NCI-H2196 treated with DMSO at 0.1 percent for 48 hours (cell line): Measurements from ENCODE around the gene IGSF9.
"Not testable (repeated sequence)": the region's sequence is repeated elsewhere in the genome, so short reads cannot be mapped to it uniquely, and the experiment has no call there.

Source experiments
- DNase-seq: peaks from one replicate; lab custom pipeline; 2025; ENCODE audit not compliant: unreplicated experiment; lab: John Stamatoyannopoulos, UW

The IGSF9 gene

DNA sequence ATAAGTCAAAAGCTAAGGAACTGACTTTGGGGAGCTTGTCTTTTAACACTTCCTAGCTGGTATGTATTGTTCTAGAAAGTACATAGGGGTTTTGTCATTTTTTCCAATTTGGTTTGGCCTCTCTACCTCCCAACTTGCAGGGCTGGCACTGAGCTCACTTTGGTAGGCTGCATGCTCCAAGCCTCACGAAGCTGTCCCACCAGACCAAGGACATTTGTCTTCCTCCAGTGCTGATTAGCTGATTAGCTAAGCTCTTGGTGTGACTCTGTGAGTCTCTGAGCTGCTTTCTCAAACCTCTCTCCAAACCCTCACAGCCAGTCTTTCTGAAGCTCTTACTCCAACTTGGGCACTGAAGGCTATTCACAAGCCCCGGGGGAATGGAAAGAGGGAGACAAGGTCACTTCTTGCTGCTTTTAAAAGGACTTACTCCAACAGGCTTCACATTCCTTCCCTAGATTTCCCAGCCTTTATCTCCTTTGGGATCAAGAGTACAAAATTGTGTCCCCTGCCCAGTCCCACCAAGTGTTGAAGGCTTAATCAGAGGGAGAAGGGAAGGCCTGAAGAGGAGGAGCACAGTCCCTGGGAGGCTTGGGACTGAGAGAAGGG is 44.6 kb downstream of the IGSF9 start:
- no peak for DNase-seq

DNA sequence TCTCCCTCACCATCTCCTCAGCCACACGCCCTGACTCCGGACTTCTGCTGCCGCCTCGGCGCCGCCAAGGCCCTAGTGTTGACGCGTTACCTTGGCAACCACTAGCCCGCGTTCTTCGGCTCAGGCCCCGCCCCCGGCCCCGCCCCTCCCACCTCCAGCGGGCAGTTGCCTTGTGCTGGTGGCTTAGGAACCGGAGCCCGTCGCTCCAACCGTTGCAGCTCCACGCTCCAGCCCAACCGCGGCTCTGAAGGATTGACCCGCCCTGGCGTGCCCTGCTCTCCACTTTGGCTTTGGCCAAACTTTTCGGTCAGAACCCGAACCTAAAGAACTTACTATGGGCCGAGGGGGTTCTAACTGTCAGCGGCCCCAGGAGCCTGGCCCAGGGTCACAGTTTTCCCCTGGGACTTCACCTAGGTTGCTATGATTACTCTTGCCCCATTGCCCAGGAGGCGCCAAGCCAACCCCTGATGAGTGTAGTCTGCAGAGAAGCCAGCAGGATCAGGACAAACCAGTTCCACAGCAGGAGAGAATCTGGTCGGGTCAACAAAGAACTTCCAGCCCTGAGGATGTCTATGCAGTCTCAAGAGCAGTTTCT is 45.2 kb downstream of the IGSF9 start, which contains the start of gene CFAP45:
TSS of gene CFAP45 (minus strand) at position 80 of the 595 bp plus-strand sequence. CDS start at position 13, 67 bp downstream.
- DNase-seq = peak; percentile 78

DNA sequence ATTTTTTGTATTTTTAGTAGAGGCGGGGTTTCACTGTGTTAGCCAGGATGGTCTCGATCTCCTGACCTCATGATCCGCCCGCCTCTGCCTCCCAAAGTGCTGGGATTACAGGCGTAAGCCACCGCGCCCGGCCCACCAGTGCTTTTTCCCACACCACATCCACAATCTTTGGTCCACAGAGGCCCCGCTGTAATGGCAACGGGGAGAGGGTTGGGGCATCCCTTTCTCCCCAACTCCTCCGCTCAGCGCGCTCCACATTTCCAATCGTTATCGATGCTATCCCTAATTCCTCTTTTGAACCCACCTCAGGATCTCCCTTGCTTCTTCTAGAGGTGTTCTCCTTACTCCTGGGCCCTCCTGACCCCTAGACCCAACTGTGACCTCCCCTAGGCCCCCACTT is 45.8 kb downstream of the IGSF9 start:
- not testable (repeated sequence) for DNase-seq

DNA sequence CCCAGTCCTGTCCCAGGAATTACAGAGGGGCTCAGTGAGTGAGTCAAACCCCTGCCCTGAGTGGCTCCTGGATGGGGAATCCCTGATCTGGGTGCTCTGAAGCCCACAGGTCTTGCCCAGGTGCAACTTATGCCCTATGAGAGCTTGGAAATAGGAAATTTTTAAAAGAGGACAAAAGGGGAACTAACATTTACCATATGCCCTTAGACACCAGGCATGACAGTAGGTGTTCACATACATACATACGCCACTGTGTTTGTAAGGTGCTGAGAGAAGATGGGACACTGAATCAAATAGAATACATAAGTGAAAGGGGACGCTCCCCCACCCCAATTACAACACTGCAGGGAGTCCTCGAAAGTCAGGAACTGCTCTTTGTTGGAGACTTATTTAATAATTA is 46.9 kb downstream of the IGSF9 start:
- DNase-seq = no peak

DNA sequence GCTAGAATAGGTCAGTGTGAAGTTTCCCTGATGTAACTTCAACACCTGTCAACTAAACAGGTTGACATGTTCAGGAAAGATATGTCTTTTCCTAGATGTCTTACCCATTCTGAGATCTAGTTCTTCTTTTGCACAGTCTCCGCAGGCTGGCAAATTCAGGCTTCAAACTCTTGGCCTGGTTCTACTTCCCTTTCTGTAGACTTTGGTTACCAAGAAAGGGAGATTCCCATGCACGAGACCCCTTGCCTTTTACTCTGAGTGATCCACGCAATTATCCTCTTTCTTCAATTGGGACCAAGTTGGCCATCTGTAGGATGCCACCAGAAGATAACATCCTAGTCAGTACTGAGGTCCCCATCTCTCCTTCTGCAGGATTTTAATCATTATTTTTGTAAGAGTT is 47.5 kb downstream of the IGSF9 start:
- no peak for DNase-seq

DNA sequence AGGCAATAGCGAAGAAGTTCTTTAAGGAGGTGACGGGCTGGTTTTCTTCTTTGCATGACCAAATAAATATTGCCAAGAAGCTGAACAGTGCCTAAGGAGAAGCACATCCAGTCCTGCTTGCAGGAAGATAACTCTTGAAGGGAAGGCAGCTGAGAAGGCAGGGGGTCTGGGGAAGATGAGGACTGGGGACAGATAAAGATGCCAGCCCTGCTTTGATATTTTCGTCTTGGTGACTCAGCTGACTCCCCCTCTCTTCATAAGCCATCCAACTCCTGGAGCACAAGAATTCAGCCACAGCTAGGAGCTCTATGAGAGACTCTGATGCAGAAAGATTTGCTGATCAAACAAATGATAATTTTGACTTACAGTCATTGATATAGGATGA is 48.9 kb downstream of the IGSF9 start:
- no peak for DNase-seq

DNA sequence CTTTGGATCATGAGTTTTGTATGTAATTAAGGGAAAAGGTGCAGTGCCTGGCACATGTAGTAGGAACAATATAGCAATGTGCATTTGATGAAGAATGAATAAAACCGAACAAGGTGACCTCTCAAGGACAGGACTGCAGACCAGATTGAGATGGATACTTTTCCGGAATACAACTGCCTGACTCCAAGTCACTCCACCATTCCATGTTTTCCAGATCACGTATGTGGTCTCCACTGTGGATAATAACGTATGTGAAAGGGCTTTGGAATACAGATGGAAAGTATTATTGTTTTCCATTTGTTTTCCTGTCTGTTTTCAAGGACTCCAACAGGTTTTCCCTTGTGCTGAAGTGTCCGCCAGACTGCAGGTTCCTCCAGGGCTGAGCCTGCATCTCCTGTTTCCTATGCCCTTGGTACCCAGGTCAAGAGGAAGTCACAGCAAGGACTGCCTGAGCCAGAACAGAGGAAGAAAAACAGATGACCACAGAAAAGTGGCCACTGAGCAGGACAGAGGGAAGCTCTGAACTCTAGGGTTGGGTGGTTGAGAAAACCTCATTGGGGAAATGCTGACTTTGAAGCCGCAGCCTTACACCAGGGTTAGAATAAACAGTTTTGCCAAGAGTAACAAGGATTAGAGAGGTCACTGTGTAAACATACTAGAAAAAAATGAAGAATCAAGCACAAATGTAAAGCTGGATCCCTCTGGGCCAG is 49.4 kb downstream of the IGSF9 start:
- no peak for DNase-seq

DNA sequence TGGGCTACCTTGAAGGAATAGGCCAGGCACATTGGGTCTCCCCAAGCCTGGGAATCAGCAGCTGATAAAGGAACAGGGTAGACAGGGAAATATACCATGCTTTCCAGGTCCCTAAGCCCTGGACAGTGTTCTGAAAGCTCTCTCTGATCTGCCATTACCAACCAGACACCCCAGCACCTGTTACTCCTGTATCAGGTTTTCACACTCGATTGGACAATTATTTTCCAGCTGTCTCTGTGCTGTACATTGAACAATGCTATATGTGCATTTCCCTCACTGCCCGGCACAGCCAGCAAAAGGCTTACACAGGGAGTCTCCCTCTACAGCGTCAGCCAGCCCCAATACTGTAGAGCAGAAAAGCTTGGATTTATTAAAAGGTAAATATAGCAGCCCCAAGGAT is 50.1 kb downstream of the IGSF9 start:
- no peak for DNase-seq

DNA sequence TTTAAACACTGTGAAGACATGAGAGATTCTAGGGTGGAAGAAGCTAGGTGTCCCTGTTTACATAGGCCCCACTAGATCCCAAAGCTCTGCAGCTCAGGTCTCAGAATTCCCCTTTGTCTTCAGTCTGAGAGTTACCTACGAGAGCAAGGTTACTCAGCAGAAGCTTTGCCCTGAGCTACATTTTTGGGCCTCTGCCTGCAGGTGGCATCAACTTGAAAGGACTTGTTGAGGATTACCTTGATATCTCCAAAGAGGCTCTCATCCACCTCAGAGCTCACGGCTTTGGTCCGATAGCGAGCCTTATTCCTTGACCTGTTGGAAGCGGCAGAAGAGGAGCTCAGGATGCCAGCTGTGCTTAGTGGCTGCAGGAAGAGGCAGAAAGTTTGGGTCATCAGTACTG is 52.5 kb downstream of the IGSF9 start:
- no peak for DNase-seq

DNA sequence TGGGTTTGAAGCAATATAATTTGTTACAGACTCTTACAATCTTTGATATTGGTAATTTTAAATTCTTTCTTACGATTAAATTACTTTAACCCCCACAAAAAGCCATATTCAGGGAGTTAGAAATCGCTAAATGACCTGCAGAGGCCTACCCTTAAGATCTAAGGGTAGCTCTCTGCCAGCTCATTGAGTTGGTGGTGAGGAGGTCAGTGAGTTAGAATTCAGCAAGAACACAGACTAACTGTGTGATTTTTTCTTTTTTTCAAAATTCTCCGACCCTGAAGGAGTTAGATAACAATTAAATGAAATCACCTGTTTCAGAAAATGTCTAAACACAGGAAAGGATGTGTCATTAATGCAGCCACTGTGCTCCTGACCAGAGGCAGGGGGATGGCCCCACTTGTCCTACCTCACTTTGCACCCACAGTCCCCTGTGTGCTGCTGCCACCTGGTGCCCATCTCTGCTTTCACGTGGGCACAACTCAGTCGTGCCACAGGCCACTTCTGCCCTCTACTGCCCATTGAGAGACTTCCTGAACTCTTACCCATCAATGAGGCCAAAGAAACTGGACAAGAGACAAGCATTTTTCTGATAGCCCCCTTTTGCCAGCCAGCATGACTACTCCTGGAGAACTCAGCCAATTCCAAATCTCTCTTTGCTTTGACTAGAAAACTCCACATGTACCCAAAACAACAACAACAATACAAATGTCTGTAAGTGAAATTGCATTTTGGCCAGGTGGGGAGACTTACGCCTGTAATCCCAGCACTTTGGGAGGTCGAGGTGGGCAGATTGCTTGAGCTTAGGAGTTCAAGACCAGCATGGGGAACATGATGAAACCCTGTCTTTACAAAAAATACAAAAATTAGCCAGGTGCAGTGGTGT is 53.9 kb downstream of the IGSF9 start:
- DNase-seq = peak; percentile 65

DNA sequence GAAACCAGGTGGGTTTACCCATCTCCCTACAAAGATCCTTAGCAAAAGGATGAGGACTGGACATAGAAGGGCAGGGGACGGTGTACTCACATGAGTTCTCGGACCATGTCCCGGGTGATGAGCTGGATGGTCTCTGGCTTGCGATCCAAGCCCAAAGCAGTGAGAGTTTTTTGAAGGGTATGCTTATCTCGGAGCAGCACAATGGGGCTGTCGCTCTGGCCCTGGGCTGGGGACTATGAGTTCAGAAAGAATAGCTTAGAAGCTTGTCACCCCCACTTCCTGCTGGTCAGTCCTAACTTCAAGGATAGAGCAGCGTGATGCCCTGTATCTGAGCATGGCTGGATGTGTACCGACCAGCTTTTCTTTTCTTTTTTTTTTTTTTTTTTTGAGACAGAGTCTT is 55.0 kb downstream of the IGSF9 start:
- no peak for DNase-seq

DNA sequence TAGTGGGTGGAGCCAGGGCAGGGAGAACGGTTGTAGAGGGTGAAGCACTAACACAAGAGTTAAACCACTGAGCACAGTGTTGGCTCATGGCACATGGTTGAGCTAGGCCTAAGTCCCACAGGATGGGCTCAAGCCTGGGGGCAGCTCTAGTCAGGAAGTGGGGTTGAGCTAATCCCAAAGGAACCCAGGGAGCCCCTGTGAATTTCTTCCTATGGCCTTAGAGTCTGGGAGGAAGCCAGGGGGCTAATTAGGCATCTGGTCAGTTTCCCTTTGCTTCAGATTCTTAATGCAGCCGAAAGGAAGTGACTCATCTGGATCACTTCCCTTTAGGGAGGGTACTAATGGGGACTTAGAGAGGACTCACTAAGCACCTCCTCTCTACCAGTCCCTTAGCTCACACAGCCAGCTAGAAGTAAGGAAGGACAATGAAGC is 55.6 kb downstream of the IGSF9 start:
- no peak for DNase-seq

DNA sequence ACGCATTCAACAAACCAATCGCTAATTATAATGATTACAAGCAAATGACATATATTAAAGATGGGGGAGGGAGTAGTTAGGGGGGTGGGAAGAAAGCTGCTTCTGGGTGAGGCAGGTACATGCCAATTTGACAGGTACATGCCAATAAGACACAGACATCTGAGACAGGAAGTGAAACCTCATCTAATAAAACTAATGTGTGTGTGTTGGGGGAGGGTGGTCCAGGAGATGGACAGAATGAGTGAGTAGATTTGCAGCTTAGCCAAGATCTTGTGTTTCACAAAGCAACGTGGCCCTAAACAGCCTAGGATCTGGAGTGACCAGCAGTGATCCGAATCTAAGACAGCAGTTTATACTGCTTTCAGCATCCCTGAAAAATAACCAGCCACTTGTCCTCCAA is 56.2 kb downstream of the IGSF9 start:
- no peak for DNase-seq

DNA sequence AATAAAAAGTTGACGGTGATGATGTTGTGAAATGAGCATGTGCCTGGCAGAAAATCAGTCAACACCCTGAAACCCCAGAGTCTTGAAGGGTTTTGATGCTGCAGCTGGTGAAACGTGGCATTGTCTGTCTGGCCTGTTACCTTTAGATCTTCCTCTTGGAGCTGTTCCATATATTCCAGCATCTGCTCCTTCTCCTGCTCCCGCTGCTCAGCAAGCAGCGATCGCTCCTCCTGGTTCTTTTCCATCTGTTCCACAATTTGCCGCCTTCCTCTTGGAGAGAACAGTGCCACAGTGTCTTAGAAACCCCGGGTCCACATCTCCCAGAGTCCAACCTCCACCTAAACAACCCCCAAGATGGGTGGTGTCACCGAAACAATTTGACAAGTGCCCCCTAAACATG is 61.1 kb downstream of the IGSF9 start:
- no peak for DNase-seq

DNA sequence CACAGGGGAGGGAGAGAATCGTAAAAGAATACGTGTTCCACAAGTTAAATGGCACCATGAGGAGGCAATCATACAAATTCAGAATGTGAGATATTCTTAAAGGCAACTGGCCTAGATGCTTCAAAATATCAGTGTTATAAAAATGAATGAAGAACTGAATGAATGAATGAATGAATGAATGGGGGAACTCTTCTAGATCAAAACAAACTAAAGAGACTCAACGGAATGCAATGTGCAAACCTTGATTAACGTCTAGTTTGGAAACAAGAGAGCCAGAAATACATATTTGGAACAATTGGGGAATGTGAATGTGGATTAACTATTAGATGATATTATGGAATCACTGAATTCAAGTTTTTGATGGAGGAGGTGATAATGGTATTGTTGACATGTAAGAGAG is 62.3 kb downstream of the IGSF9 start:
- DNase-seq = no peak

DNA sequence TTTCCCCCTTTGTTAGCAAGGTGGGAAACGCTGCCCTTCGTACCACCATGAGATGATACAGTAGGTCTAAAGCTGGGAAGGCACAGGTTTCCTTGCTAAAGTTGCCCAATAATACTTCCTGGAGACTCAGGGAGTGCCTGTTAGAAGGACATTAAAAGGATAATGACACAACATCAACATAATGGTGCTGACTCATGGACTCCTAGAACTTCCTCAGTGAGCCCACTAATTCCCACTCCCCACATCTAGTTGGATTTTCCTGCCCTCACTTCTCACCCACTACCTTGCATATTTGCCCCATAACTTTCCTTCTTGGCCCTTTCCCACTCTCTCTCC is 62.9 kb downstream of the IGSF9 start:
- DNase-seq = no peak

DNA sequence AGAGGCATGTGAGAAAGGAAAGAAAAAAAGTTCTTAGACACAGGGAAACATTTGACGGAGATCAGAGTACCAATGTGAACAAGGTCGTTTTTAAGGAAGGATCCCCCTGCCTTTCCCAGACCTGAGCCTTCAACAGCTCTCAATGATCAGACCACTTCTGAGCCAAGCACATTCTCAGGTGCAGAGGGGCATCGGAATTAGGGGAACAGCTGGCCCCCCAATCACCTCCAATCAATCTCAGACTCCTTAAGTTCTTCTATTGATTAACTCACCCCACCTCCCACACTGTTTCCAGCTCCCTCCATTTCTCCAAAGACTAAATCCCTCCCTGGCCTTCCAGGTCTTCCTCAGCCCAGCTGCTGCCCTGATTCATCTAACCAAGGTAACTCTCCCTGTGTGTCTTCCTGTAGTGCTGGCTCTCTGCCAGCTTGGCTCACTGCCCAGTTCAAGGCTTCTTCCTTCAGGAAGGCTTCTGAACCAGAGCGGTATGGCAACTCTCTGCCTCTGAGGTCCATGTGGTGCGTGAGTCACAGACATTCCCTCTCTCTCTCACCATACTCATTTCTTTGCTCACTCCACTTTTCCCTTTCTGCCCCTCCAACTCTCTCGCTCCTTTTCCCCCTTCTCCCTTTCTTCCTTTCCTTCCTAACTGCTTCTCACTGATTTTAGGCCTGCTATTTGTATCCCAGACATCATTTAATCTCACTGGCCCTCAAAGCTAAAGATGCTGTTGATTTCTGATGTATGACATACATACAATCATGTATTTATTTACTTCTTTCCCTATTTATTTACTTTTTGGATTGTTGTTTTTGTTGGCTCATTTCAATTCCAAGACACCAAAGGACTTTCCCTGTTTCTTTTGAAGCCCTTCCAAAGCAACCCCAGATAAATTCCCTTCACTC is 63.5 kb downstream of the IGSF9 start:
- DNase-seq = peak; percentile 80

DNA sequence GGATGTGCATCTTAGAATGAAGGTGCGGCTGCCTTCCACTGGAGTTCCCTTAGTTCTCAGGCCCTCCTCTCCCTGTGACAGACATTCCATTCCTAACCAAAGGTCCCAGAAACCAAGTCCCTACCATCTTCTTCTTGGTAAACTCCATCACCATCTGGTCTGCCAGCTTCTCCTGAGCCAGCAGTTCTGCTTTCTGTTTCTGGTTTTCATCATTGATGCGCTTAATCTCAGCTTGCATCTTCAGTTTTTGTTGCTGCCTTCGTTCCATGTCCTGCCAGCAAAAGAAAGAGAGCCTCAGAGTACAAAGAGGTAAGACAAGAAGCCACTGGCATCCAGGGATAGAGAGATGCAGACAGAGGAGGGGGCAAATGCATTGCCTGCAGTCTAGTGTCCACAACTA is 65.0 kb downstream of the IGSF9 start:
- DNase-seq = no peak

DNA sequence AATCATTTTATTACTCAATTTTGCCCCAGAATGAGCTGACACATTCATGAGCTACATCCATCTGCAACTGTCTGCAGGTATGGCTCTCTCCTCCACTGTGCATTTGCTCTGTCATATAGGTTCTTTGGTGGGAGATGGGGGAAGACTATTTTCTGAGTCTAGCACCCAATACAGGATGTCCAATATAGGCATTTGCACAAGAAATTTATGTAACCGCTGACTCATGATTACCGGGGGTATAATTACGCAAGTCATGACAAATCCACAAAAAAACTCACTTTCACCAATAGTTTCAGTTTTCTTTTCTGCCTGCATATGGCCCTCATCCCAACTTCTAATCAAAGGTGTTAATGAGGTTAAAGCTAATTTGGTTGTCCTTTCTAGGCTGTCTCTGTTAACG is 65.4 kb downstream of the IGSF9 start:
- DNase-seq = no peak

DNA sequence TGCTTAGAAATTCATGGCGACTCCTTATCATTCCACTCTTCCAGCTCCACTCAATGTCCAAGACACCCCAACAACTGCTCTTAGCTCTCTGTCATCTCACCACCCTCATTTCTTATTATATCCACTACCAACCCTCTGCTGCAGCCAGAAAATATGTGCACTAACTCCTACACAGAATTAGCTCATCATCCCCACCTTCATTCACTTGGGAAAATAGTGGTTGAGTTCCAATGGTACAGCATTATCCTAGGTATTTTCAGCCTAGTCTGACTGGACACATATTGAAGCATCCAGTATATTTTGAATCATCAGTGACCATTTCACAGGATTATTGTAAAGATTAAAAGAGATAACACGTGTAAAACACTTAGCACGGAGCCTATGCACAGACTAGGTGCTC is 66.3 kb downstream of the IGSF9 start:
- DNase-seq = no peak
